Fibroblast of the conjunctiva (primary cell): Measurements from ENCODE around the gene UNC93A.

Experiments
- DNase-seq: peaks from one replicate; pipeline ENCODE4 v3.0.0-alpha.2; 2010; ENCODE audit warnings: low read depth

UNC93A gene

DNA sequence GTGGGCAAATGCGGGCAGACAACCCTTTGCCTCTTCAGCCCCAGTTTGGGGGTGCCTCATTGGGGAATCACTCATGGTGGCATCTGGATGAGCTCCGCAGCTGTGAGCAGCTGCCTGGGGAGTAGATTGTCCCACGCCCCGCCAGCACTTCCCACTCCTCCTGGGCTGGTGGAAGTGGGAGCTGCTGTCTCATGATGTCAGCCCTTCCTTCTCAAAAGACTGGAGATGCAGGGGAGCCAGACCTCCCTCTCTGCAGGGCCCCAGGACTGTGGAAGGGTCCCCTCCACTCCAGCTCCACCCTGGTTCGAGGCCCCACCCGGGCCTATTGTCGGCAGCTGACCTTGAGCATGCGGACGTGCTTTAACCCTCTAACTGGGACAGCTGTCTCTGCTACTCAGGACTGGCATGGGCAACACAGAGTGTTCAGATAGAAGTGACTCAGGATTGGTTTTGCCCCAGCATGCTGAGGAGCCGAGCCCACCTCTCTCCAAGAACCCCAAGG lies 2.0 kb downstream of the UNC93A start:
- DNase-seq, result no peak

DNA sequence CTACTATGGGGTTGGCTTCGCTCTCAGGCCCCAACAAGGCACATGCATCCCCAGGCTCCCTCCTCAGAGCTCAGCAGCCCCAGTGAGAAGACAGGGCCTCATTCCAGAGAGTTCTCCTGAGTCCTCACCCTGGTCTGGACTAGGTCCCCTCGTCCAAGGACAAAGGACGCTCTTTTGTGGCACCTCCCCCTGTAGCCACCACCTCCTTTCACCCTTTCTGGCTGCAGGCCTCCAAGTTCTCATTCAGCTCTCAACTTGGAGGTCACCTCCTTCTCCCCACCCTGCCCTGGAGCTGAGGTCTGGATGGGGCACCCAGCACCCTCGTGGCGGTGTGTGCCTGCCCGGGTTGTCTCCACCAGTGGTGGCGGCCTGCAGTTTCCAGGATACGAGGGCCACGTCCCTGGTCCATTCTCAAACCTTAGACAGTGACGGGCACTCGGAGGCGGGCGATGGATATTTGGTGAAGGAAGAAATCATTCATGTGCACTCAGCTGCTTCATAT lies 2.5 kb downstream of the UNC93A start:
- no peak for DNase-seq

GRCh38 chr6:167294241-167294640 lies 3.1 kb downstream of the UNC93A start:
- no peak for DNase-seq

- DNase-seq, result no peak
These were observed 3.8 kb downstream of the UNC93A start for GRCh38 chr6:167294651-167295494.

DNA sequence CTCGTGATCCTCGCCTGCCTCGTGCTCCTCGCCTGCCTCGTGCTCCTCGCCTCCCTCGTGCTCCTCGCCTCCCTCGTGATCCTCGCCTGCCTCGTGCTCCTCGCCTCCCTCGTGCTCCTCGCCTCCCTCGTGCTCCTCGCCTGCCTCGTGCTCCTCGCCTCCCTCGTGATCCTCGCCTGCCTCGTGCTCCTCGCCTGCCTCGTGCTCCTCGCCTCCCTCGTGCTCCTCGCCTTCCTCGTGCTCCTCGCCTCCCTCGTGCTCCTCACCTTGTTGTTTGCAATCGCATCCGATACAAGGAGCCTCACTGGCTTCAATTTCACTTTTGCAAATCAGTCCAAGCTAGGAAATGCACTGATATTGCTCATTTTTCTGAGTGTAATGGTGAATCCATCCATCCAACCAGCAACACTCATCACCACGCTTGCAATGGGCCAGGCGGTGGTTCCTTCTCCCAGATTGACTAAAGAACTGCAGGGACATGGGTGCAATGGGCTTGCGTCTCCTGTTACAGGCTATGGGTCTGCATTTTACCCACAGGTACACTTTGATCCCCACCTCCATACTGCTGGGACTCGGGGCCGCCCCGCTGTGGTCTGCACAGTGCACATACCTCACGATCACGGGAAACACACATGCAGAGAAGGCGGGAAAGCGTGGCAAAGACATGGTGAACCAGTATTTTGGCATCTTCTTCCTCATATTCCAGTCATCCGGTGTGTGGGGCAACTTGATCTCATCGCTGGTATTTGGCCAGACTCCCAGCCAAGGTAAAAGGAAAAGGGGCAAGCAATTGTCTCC lies 4.6 kb downstream of the UNC93A start:
- DNase-seq, result no peak

GRCh38 chr6:167296293-167296690 lies 5.2 kb downstream of the UNC93A start:
- no peak for DNase-seq

- no peak for DNase-seq
These were observed 5.8 kb downstream of the UNC93A start for GRCh38 chr6:167296902-167297301.

DNA sequence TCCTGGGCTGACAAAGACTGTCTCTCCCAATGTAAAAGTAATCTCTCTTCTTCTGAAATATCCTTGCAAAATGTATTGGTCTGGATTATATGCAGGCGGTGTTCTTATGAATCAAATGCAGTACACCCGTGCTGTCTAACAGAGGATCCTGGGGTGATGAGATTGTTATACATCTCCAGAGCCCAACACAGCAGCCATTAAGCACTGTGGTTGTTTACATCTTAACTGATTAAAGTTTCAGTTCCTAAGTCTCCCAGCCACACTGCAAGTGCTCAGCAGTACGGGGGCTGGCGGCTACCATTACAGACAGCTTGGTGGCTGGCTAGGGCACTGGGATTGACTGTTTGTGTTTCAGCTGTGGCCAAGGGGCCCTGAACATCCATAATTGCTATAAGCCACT lies 7.0 kb downstream of the UNC93A start:
- DNase-seq, result no peak

GRCh38 chr6:167299641-167300308 lies 8.7 kb downstream of the UNC93A start:
- no peak for DNase-seq

DNA sequence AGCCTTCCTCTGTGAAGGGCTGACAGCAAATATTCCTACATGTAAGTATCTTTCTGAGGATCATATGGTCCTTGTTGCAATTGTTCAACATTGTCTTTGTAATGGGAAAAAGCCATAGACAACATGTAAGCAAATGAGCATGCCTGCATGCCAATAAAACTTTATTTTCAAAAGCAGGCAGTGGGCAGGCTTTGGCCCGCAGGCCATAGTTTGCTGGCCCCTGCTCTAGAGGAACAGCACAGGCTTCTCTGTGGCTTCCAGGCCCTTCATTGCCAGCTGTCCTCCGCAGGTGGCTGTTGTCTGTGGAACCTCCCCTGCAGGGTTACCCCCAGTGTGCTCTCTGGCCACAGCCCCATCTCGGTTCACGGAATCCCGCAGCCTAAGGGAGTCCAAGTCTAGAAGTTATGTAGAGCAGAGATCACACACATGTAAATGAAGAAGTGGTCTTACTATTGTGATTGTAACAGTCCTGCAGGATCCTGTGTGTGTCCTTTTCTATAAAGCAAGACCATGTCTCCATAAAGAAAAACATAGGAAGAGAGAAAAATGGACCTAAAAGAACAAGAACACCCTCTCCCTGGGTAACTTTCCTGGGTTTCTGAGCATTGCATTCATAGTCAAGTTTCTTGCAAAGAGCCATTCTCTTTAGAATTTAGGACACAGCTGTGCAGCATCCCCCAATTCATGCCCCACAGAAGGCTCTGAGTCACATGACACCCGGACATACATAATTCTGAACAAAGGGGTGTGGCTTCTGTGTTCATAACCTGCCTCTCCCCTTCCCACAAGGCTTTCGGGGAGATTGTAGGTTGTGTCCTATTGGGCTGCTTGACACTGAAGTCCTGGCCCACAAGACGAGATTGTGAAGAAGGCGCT lies 10.0 kb downstream of the UNC93A start:
- no peak for DNase-seq

GRCh38 chr6:167302074-167302473 lies 11.0 kb downstream of the UNC93A start:
- no peak for DNase-seq

- no peak for DNase-seq
These were observed 11.7 kb downstream of the UNC93A start for GRCh38 chr6:167302796-167303195.

DNA sequence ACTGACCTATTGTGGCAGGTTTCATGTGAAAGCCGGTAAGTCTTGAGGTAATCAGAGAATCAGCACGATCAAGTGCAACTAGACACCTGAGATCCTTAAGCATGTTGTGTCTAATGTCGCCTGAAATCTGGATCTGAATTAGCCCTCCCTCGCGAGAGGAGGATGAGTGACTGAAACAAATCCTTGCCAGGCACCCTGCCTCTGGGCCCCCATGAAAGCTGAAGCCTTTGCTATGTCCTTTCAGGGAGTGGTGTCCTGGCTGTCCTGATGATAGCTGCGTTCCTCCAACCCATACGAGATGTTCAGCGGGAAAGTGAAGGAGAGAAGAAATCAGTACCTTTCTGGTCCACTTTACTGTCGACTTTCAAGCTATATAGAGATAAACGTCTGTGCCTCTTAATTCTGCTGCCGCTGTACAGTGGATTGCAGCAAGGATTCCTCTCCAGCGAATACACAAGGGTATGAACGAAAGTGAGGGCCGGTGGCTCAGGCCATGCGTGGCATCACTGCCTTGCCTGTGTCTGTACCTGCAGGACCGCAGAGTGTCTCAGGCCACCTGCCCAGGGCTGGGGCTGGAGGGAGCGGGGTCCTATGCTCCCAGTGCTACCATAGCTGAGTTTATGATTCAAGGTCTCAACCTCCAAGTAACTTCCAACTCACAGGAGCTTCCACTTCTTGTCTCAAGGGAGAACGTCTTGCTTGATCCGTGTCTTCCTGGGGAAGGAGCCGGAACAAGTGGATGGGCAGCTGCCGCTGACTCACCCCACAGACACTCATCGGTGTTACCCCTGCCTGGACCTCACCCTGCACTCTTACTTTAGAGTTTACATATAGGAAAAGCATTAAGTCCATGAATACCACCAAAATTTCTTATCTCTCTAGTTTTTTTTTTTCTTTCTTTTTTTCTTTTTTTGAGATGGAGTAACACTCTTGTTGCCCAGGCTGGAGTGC lies 12.8 kb downstream of the UNC93A start:
- no peak for DNase-seq

DNA sequence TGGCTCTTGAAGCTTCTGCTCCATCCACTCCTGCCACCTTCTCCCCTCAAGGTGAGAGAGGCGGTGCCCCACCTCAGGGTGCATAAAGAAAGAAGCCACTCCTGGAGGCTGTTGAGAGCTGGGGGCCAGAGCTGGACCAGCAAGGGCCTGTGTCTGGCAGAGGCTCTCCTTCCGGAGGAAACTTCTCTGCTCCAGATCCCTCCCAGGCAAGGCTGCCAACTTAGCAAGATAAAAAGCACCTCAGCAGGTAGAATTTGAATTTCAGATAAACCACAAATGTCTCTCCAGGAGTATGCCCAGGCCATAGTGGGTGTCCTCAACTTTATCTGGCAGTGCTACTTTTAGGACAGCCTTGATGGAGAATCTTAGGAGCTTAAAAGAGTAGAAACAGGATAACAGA lies 13.8 kb downstream of the UNC93A start:
- no peak for DNase-seq

- DNase-seq, result no peak
These were observed 14.7 kb downstream of the UNC93A start for GRCh38 chr6:167305796-167306195.

DNA sequence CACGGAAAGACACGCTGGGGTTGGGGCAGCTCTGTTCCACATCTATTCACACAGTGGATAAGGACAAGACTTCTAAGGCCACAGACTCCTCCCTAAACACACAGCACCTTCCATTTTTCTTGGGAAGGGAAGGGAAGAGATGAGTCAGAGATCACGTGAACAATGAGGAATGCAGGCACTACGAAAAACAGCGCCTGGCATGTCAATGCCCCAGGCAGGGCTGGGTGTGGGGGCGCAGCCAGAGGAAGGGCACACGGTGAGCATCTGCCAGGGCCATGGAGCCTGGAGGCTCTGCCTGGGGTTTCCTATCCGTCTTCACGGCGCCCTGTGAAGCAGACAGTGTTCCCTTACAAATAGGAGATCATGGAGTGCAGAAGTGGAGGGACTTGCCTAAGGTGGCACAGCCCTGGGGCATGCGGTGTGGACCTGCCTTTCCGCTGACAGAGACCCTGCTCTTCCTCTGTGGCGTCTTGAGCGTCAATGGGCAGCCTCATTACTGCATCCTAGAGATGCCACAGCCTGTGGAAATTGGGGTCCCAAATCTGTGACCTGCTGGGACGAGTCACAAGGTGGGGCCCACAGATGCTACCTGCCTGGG lies 15.4 kb downstream of the UNC93A start:
- DNase-seq, result no peak

- DNase-seq, result no peak
These were observed 16.3 kb downstream of the UNC93A start for GRCh38 chr6:167307342-167307955.

DNA sequence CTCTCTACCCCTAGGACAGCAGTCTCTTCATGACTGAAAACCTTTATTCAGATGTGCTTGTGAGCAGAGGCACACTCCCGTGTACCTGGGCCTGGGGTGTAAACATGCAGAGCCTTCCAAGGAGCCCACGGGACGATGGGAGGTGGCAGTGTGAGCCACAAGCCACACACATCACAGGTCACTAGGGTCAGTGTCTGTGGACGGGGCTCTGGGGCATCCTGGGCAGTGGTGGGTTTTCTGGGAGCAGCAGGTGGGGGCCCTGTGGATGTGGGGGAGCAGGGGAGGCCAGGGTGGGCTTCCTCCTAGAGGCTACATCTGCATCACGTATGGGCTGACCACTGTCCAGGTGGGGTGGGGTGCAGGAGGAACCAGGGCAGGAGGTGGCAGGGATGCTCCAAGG lies 17.1 kb downstream of the UNC93A start:
- DNase-seq, result no peak
